Stimulated activated CD4-positive, alpha-beta T cell treated with anti-CD3 and anti-CD28 coated beads, TNF-alpha, amount 100 ng/mL, for 4 hours (primary cell): ENCODE results near the gene VBP1.
A peak's percentile ranks its signal among the peaks of the same experiment; 100 is the strongest.
"Not testable (repeated sequence)": the region's sequence is repeated elsewhere in the genome, so short reads cannot be mapped to it uniquely, and the experiment has no call there.

Experiments used
- DNase-seq, 3 experiments: peaks; one replicate each; pipeline ENCODE4 v3.0.0-alpha.2; 2020; ENCODE audit warnings: low read depth in 3 of 3

Gene VBP1

GRCh38 chrX:155216179-155216939, at the start of gene VBP1:
VBP1 (plus strand) TSS chrX:155216460; CDS start chrX:155216483, 23 bp downstream.
- DNase-seq, result peak; percentile 50 to 76 (median 72)

- DNase-seq, result no peak
These were observed 46.4 kb upstream of the VBP1 start for GRCh38 chrX:155169881-155170280.

GRCh38 chrX:155179346-155179997, 36.8 kb upstream of the VBP1 start:
- DNase-seq, result no peak

- DNase-seq, result peak in 1 of 3 experiments; percentile 1
These were observed 27.5 kb upstream of the VBP1 start for GRCh38 chrX:155188786-155189185.

- no peak for DNase-seq
These were observed 5.1 kb upstream of the VBP1 start for GRCh38 chrX:155211208-155211607.

GRCh38 chrX:155213731-155214130, 2.5 kb upstream of the VBP1 start:
- no peak for DNase-seq

- no peak for DNase-seq
These were observed 649 bp upstream of the VBP1 start for GRCh38 chrX:155215443-155216178.

GRCh38 chrX:155216940-155217440, 730 bp downstream of the VBP1 start:
- DNase-seq, result no peak

GRCh38 chrX:155218777-155219176, 2.5 kb downstream of the VBP1 start:
- DNase-seq, result no peak

- no peak for DNase-seq
These were observed 5.1 kb downstream of the VBP1 start for GRCh38 chrX:155221351-155221750.

- not testable (repeated sequence) for DNase-seq
These were observed 7.5 kb downstream of the VBP1 start for GRCh38 chrX:155223746-155224145.

- DNase-seq, result no peak
These were observed 9.5 kb downstream of the VBP1 start for GRCh38 chrX:155225774-155226173.

- DNase-seq, result no peak
These were observed 14.9 kb downstream of the VBP1 start for GRCh38 chrX:155231163-155231562.

- DNase-seq, result no peak
These were observed 19.6 kb downstream of the VBP1 start for GRCh38 chrX:155235891-155236290.

GRCh38 chrX:155237719-155238118, 21.5 kb downstream of the VBP1 start:
- DNase-seq, result no peak

- DNase-seq, result no peak
These were observed 26.0 kb downstream of the VBP1 start for GRCh38 chrX:155242300-155242699.

GRCh38 chrX:155246748-155247147, 30.5 kb downstream of the VBP1 start:
- no peak for DNase-seq

GRCh38 chrX:155247497-155247896, 31.2 kb downstream of the VBP1 start:
- DNase-seq, result no peak

GRCh38 chrX:155251391-155251790, 35.1 kb downstream of the VBP1 start:
- DNase-seq, result no peak

- DNase-seq, result no peak
These were observed 43.5 kb downstream of the VBP1 start for GRCh38 chrX:155259752-155260151.

- no peak for DNase-seq
These were observed 46.9 kb downstream of the VBP1 start for GRCh38 chrX:155262970-155263754.
